RWPE1 (cell line): Measurements from ENCODE around the gene VPS37C.

Experiments
- CTCF ChIA-PET: fragments of 350-600 bp; sonication (Branson Sonifier 250); formaldehyde crosslinking; extraction: SDS; loops from one replicate; lab custom pipeline; 2021; lab: Yijun Ruan, JAX
- POLR2A ChIA-PET: fragments of 400-600 bp; formaldehyde crosslinking; extraction: SDS; loops from one replicate; lab custom pipeline; 2020; ENCODE audit warnings: antibody characterized with exemption; ENCODE audit not compliant: low non-redundant PET; lab: Yijun Ruan, JAX
- DNase-seq: peaks from one replicate; pipeline ENCODE4 v3.0.0; 2012; ENCODE audit warnings: low spot score
- H3K27ac ChIP-seq: fragments of 450-650 bp; 2 replicates; pipeline ENCODE4 v1.5.1; 2017
- TF ChIP-seq, protein P1 (sequence below): fragments of 450-650 bp; conservative IDR thresholded peaks from 2 replicates; pipeline ENCODE4 v1.5.1; 2017; ENCODE audit warnings: low read depth, mild to moderate bottlenecking

The VPS37C gene

DNA sequence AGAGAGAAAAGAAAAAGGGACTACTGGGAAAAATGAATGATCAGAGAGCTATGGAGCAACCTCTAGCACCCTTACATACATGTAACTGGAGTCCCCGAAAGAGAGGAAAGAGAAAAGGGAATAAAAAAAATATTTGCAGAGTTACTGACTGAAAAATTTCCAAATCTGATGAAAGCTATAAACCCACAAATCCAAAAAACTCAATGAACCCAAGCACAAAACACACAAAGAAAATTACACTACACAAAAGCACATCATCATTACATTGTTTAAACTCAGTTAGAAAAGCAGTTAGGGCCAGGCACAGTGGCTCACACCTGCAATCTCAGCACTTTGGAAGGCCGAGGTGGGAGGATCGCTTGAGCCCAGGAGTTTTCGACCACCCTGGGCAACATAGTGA, 6.7 kb downstream of the VPS37C start:
- TF ChIP-seq, protein P1, sequence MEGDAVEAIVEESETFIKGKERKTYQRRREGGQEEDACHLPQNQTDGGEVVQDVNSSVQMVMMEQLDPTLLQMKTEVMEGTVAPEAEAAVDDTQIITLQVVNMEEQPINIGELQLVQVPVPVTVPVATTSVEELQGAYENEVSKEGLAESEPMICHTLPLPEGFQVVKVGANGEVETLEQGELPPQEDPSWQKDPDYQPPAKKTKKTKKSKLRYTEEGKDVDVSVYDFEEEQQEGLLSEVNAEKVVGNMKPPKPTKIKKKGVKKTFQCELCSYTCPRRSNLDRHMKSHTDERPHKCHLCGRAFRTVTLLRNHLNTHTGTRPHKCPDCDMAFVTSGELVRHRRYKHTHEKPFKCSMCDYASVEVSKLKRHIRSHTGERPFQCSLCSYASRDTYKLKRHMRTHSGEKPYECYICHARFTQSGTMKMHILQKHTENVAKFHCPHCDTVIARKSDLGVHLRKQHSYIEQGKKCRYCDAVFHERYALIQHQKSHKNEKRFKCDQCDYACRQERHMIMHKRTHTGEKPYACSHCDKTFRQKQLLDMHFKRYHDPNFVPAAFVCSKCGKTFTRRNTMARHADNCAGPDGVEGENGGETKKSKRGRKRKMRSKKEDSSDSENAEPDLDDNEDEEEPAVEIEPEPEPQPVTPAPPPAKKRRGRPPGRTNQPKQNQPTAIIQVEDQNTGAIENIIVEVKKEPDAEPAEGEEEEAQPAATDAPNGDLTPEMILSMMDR: no peak
- H3K27ac ChIP-seq: no peak overlapping the region
- no peak for DNase-seq
- ChIA-PET POLR2A (no interaction called here), CTCF (interaction anchor here (0.7 to 1.4 kb wide), 3 partner anchors 25 to 1344 kb away, joined by 3 to 4 read pairs (median 3); no protein-coding TSS in a partner anchor)

DNA sequence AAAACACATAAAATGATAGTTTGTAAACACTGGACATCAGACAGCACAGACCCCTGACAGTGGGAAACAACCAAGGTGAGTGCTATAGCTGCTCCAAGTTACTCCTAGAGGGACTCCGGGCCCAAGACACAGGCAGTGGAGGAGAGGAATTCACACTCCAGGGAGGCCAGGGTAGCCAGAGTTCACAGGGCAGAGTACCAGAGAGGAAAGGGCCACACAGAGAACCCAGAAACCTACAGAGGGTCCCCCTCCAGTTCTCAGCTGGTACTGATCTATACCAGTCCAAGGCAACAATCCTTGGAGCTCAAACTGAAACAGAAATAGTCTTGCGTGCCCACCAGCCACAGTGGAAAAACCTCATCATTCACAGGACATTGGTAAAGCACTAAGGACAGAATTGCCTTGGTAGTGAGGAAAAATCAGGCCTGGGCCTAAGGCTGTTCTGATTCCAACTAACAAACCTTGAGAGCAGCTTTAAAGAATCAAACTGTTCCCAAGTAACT, 7.6 kb downstream of the VPS37C start:
- TF ChIP-seq, protein P1: no peak
- DNase-seq: no peak
- CTCF ChIA-PET: interaction anchor here (0.5 to 1.4 kb wide), 3 partner anchors 24 to 1345 kb away, joined by 3 to 4 read pairs (median 3); no protein-coding TSS in a partner anchor
- POLR2A ChIA-PET: no interaction called here
- H3K27ac ChIP-seq: peak overlapping the region; percentile 82

DNA sequence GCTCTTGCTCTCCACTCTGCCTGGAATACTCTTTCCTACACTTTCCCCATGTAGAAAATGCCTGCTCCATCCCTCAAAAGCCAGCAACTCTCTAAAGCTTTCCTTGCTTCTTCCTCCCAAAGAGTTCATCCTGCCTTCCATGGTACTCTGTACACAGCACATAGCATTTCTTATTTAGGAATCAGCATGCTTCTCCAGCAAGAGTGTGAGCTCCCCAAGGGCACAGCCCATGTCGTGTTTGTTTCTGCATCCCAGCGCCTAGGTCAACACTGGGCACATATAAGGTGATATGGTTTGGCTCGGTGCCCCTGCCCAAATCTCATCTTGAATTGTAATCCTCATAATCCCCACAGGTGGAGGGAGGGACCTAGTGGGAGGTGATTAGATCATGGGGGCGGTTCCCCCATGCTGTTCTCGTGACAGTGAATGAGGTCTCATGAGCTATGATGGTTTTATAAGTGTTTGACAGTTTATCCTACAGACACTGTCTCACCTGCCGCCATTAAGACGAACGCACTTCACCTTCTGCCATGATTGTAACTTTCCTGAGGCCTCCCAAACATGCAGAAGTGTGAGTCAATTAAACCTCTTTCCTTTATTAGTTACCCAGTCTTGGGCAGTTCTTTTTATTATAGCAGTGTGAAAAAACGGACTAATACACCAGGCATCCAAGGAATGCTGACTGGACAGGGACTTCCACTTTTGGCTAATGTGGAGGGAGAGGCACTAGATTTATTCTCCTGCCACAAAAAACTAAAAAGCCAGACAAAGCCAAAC, 8.2 kb downstream of the VPS37C start:
- H3K27ac ChIP-seq: peak overlapping the region; percentile 82
- POLR2A ChIA-PET: no interaction called here

DNA sequence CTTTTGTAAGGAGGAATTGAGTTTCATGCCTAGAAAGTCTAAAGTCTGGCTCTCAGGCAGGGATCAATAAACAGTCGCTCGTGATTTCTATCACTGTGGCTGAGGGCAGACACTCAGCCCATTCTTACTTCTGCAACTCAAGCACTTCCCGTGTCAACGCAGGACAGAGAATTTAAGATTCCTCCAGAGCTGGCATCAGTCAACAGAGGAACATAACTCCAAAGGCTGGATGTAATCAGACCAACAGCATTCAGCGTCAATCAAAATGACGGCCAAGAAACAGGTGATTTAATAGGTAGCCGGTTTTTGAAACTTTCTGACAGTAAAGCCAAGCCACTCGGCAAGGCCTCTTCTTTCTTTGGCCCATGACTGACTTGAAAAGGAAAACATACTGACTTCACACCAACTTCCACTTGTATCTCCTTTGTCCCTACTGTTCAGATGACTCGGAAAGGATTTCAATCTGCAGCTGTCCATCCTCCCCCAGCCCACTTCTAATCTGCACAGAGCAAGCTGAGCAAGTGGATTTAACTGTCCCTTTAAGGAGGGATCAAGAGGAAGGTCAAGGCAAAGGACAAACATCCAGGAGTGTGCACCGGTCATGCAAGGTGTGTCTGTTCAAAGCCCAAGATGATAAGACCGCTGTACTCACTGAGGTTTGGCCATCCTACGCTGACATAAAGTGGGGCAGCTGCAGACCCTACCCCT, 9.5 kb downstream of the VPS37C start:
- DNase-seq: no peak
- ChIA-PET POLR2A (no interaction called here), CTCF (no interaction called here)
- TF ChIP-seq, protein P1: no peak
- H3K27ac ChIP-seq: no peak overlapping the region

More for the DNA sequence above, 8.2 kb downstream of the VPS37C start:
- TF ChIP-seq, protein P1: no peak
- CTCF ChIA-PET: interaction anchor here (1.4 kb wide), 1 partner anchor 24 kb away, joined by 4 read pairs; no protein-coding TSS in a partner anchor
- peak; percentile 73 for DNase-seq

DNA sequence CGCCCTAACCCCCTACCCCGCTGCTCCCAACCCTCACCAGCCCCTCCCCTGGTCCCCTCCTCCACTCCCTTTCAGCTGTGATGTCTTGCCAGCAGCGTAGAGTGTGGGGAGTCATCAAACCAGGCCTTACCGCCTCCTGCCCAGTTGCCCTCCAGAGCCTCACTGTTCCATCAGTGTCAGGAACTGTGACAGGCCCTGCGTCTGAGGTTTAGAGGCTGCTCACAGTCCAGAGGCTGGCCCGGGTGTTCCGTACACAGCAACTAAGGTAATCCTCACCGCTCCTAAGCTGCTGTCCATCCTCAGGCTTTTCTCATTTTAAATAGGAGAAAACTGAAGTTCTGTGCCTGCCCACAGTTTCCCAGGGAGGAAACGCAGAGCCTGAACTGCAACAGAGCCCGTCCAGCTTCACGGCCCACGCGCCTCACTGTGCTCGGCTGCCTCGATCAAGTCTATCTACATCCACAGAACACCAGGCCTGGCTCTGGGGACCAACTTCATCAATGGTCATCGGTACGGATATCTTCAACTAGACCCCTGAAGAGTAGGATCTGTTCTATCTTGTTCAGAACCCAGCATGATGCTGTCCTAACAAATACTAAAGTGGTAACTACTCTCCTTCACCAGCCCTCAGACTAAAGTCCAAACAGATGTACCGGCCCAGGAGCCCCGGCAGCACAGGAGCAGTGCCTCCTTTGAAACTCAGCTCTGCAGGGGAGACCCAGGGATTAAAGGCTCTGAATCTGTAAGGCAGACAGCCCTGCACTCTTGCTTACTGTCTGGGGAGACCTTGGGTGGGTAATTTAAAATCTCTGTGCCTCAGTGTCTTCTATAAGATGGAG, 10.3 kb downstream of the VPS37C start:
- POLR2A ChIA-PET: no interaction called here
- CTCF ChIA-PET: interaction anchor here (1.7 kb wide), 1 partner anchor 22 kb away, joined by 5 read pairs; no protein-coding TSS in a partner anchor
- H3K27ac ChIP-seq: peak overlapping the region; percentile 47
- TF ChIP-seq, protein P1: no peak
- no peak for DNase-seq
